ENCODE measurements around the gene MYADML2. TPM values are rescaled to one million over a fixed set of nuclear protein-coding genes. Genes with fewer than 3 reads are reported as not detected.

Gene MYADML2
- total and polyA plus RNA-seq, 4 donors: 0.44 to 2.9 (median 2.1) TPM

GRCh38 chr17:81930142-81931125, 16.6 kb downstream of the MYADML2 start:
- Histone ChIP-seq H3K4me3 (ENCODE audit: low read depth, low read length) (no peak overlapping the region), H3K9me3 (ENCODE audit: control insufficient read depth, insufficient read depth, low read length) (no peaks in the 10 kb centered on the region), H3K27me3 (ENCODE audit: control insufficient read depth, insufficient read depth, low read length) (no peaks in the 10 kb centered on the region), H3K27ac (ENCODE audit: low read depth, low read length) (no peak overlapping the region), H3K4me1 (ENCODE audit: control insufficient read depth, insufficient read depth, low read length) (peaks cover 47% of the 10 kb centered on the region), H3K36me3 (ENCODE audit: control insufficient read depth, insufficient read depth, low read length) (peaks cover 51% of the 10 kb centered on the region)
- no peak for DNase-seq (ENCODE audit: low read depth in 4 of 6, low spot score in 6 of 6)
- 56% methylated on average over 14 of the region's 20 CpGs for WGBS (ENCODE audit: insufficient coverage)

- WGBS (ENCODE audit: insufficient coverage): 89% methylated on average over 27 of the region's 31 CpGs
- DNase-seq (ENCODE audit: low read depth in 4 of 6, low spot score in 6 of 6): no peak
- H3K4me3 ChIP-seq (ENCODE audit: low read depth, low read length): no peak overlapping the region
- H3K36me3 ChIP-seq (ENCODE audit: control insufficient read depth, insufficient read depth, low read length): peaks cover 46% of the 10 kb centered on the region
- H3K27me3 ChIP-seq (ENCODE audit: control insufficient read depth, insufficient read depth, low read length): no peaks in the 10 kb centered on the region
- H3K9me3 ChIP-seq (ENCODE audit: control insufficient read depth, insufficient read depth, low read length): no peaks in the 10 kb centered on the region
- H3K4me1 ChIP-seq (ENCODE audit: control insufficient read depth, insufficient read depth, low read length): peaks cover 54% of the 10 kb centered on the region
- no peak overlapping the region for H3K27ac ChIP-seq (ENCODE audit: low read depth, low read length)
Measured at GRCh38 chr17:81929253-81930141, 17.5 kb downstream of the MYADML2 start.

GRCh38 chr17:81928544-81929252, 18.3 kb downstream of the MYADML2 start:
- Histone ChIP-seq H3K4me1 (ENCODE audit: control insufficient read depth, insufficient read depth, low read length) (peaks cover 62% of the 10 kb centered on the region), H3K4me3 (ENCODE audit: low read depth, low read length) (peak overlapping the region; percentile 45), H3K27ac (ENCODE audit: low read depth, low read length) (no peak overlapping the region), H3K36me3 (ENCODE audit: control insufficient read depth, insufficient read depth, low read length) (peaks cover 39% of the 10 kb centered on the region), H3K27me3 (ENCODE audit: control insufficient read depth, insufficient read depth, low read length) (no peaks in the 10 kb centered on the region), H3K9me3 (ENCODE audit: control insufficient read depth, insufficient read depth, low read length) (no peaks in the 10 kb centered on the region)
- DNase-seq (ENCODE audit: low read depth in 4 of 6, low spot score in 6 of 6): no peak
- WGBS (ENCODE audit: insufficient coverage): 10% methylated on average over 44 of the region's 44 CpGs

GRCh38 chr17:81927653-81928543, 19.1 kb downstream of the MYADML2 start, which contains the start of gene MAFG:
Gene MAFG, minus strand, starts transcription at chr17:81927735. Its CDS starts 4,550 bp downstream, at chr17:81923185.
- peak within 1 kb of the TSS; percentile 78 for H3K27ac ChIP-seq (ENCODE audit: low read depth, low read length)
- H3K27me3 ChIP-seq (ENCODE audit: control insufficient read depth, insufficient read depth, low read length): no peaks in the 10 kb centered on the region
- DNase-seq (ENCODE audit: low read depth in 4 of 6, low spot score in 6 of 6): peak; percentile 91 to 99 (median 97)
- under 1% methylated on average over 94 of the region's 98 CpGs for WGBS (ENCODE audit: insufficient coverage)
- H3K36me3 ChIP-seq (ENCODE audit: control insufficient read depth, insufficient read depth, low read length): peaks cover 39% of the 10 kb centered on the region
- H3K4me3 ChIP-seq (ENCODE audit: low read depth, low read length): peak within 1 kb of the TSS; percentile 68
- peaks cover 67% of the 10 kb centered on the region for H3K4me1 ChIP-seq (ENCODE audit: control insufficient read depth, insufficient read depth, low read length)
- H3K9me3 ChIP-seq (ENCODE audit: control insufficient read depth, insufficient read depth, low read length): no peaks in the 10 kb centered on the region

GRCh38 chr17:81927152-81927652, 19.8 kb downstream of the MYADML2 start:
- Histone ChIP-seq H3K27ac (ENCODE audit: low read depth, low read length) (no peak overlapping the region), H3K4me3 (ENCODE audit: low read depth, low read length) (peak overlapping the region; percentile 68), H3K36me3 (ENCODE audit: control insufficient read depth, insufficient read depth, low read length) (peaks cover 40% of the 10 kb centered on the region), H3K9me3 (ENCODE audit: control insufficient read depth, insufficient read depth, low read length) (no peaks in the 10 kb centered on the region), H3K27me3 (ENCODE audit: control insufficient read depth, insufficient read depth, low read length) (no peaks in the 10 kb centered on the region), H3K4me1 (ENCODE audit: control insufficient read depth, insufficient read depth, low read length) (peaks cover 67% of the 10 kb centered on the region)
- DNase-seq (ENCODE audit: low read depth in 4 of 6, low spot score in 6 of 6): no peak
- WGBS (ENCODE audit: insufficient coverage): under 1% methylated on average over 78 of the region's 78 CpGs

- H3K27me3 ChIP-seq (ENCODE audit: control insufficient read depth, insufficient read depth, low read length): no peaks in the 10 kb centered on the region
- H3K27ac ChIP-seq (ENCODE audit: low read depth, low read length): peak overlapping the region; percentile 78
- peak overlapping the region; percentile 68 for H3K4me3 ChIP-seq (ENCODE audit: low read depth, low read length)
- peaks cover 64% of the 10 kb centered on the region for H3K4me1 ChIP-seq (ENCODE audit: control insufficient read depth, insufficient read depth, low read length)
- H3K9me3 ChIP-seq (ENCODE audit: control insufficient read depth, insufficient read depth, low read length): no peaks in the 10 kb centered on the region
- H3K36me3 ChIP-seq (ENCODE audit: control insufficient read depth, insufficient read depth, low read length): peaks cover 43% of the 10 kb centered on the region
- DNase-seq (ENCODE audit: low read depth in 4 of 6, low spot score in 6 of 6): peak in 1 of 6 donors; percentile 66
- WGBS (ENCODE audit: insufficient coverage): under 1% methylated on average over 43 of the region's 46 CpGs
Measured at GRCh38 chr17:81926451-81927151, 20.4 kb downstream of the MYADML2 start.

GRCh38 chr17:81925860-81926450, 21.1 kb downstream of the MYADML2 start:
- H3K4me1 ChIP-seq (ENCODE audit: control insufficient read depth, insufficient read depth, low read length): peaks cover 59% of the 10 kb centered on the region
- H3K36me3 ChIP-seq (ENCODE audit: control insufficient read depth, insufficient read depth, low read length): peaks cover 43% of the 10 kb centered on the region
- no peaks in the 10 kb centered on the region for H3K27me3 ChIP-seq (ENCODE audit: control insufficient read depth, insufficient read depth, low read length)
- peak overlapping the region; percentile 78 for H3K27ac ChIP-seq (ENCODE audit: low read depth, low read length)
- no peak for DNase-seq (ENCODE audit: low read depth in 4 of 6, low spot score in 6 of 6)
- WGBS (ENCODE audit: insufficient coverage): 63% methylated on average over 6 of the region's 10 CpGs
- H3K4me3 ChIP-seq (ENCODE audit: low read depth, low read length): peak overlapping the region; percentile 68
- H3K9me3 ChIP-seq (ENCODE audit: control insufficient read depth, insufficient read depth, low read length): no peaks in the 10 kb centered on the region
